ENCODE data around the gene ACOX2.

GRCh38 chr3:58564054-58564453 lies 27.1 kb upstream of the ACOX2 start:
- no peak for TF ChIP-seq CTCF (conservative IDR thresholded peaks at IDR 0.05; ENCODE audit: low read depth, low read length)
- TF ChIP-seq EZH2 (IDR thresholded peaks at IDR 0.05; ENCODE audit: borderline replicate concordance, low read depth, low read length, poor library complexity, severe bottlenecking), result no peak

All from A673 (cell line).